ENCODE results near the gene DEFB116. TPM values are rescaled to one million over a fixed set of nuclear protein-coding genes. Genes with fewer than 3 reads are reported as not detected.
"Not testable (repeated sequence)": the region's sequence is repeated elsewhere in the genome, so short reads cannot be mapped to it uniquely, and the experiment has no call there.

Gene DEFB116, protein sequence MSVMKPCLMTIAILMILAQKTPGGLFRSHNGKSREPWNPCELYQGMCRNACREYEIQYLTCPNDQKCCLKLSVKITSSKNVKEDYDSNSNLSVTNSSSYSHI
- total RNA-seq = not detected

DNA sequence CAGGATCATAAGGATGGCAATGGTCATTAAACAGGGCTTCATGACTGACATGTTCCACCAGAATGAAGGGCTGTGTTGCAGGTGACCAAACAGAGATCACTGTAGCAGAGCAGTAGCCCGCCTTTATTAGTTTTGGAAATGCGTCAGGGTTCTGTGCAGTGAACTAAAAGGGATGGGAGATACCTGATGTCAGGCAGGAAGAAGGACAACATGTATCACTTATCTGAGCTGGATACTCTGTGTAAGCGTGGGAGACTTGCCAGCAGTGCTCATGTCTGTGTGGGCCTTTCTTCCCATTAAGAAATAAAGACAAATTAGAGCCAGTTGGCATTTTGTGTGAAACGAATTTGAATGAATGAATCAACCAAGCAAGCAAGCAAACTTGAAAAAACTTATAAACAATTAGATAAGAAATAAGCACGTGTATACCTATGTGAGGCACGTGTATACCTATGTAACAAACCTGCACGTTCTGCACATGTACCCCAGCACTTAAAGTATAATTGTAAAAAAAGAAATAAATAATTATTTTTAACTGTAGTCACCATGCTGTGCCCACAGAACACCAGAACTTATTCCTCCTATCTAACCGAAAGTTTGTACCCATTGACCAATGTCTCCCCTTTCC, at the start of gene DEFB116:
Gene DEFB116 (minus strand): TSS at position 51 of the 628 bp plus-strand sequence. CDS start 0 bp downstream, at position 51.
- DNase-seq = no peak
- intact Hi-C loops (cut with micrococcal nuclease) = no loop called here
- ChIA-PET POLR2A (no interaction called here), CTCF (no interaction called here)
- Mint-ChIP-seq H3K4me1 (ENCODE audit: low read depth) (no peaks in the 10 kb centered on the region), H3K4me3 (no peak within 1 kb of the TSS), H3K27ac (no peak within 1 kb of the TSS), H3K36me3 (no peaks in the 10 kb centered on the region), H3K9me3 (no peaks in the 10 kb centered on the region), H3K27me3 (no peaks in the 10 kb centered on the region)

DNA sequence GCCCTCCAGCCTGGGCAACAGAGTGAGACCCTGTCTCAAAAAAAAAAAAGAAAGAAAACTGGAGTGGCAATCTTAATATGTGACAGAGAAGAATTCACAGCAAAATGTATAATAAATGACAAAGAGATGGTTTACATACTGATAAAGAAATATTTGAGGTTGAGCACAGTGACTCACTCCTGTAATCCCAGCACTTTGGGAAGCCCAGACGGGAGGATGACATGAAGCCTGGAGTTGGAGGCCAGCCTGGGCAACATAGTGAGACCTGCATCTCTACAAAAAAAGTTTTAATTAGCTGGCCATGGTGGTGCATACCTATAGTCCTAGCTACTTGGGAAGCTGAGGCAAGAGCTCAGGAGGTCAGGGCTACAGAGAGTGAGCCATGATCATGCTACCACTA, 47.6 kb upstream of the DEFB116 start:
- ChIA-PET POLR2A (no interaction called here), CTCF (no interaction called here)
- H3K27me3 Mint-ChIP-seq = peaks cover 2% of the 10 kb centered on the region
- H3K36me3 Mint-ChIP-seq = no peaks in the 10 kb centered on the region
- H3K4me1 Mint-ChIP-seq (ENCODE audit: low read depth) = no peaks in the 10 kb centered on the region
- H3K27ac Mint-ChIP-seq = no peak overlapping the region
- DNase-seq = no peak
- no peak overlapping the region for H3K4me3 Mint-ChIP-seq
- no peaks in the 10 kb centered on the region for H3K9me3 Mint-ChIP-seq
- intact Hi-C loops (cut with micrococcal nuclease) = no loop called here

DNA sequence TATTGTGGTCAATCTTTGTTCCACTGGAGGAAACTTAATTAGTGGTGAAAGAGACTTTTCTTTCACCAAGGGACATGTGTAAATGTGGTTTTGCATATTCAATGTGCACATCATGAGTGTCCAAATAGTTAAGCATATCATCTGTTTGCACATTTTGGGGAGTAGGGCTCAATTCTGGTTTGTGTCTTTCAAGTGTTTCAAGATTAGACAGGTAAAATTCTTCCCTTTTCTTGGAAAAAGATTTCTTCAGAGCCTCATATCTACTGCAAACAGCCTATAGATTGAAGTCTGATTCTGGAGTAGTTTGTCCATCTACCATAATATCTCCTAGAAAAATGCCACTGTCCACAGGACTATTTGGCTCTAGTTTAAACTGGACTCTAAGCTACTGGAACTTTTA, 33.1 kb upstream of the DEFB116 start:
- H3K27me3 Mint-ChIP-seq = no peaks in the 10 kb centered on the region
- H3K9me3 Mint-ChIP-seq = peaks cover 2% of the 10 kb centered on the region
- POLR2A ChIA-PET = no interaction called here
- no peak overlapping the region for H3K4me3 Mint-ChIP-seq
- no peak overlapping the region for H3K27ac Mint-ChIP-seq
- H3K4me1 Mint-ChIP-seq (ENCODE audit: low read depth) = no peaks in the 10 kb centered on the region
- H3K36me3 Mint-ChIP-seq = no peaks in the 10 kb centered on the region
- DNase-seq = no peak
- CTCF ChIA-PET = interaction anchor here (0.9 kb wide), 1 partner anchor 162 kb away, joined by 3 read pairs; no protein-coding TSS in a partner anchor
- intact Hi-C loops (cut with micrococcal nuclease) = no loop called here

DNA sequence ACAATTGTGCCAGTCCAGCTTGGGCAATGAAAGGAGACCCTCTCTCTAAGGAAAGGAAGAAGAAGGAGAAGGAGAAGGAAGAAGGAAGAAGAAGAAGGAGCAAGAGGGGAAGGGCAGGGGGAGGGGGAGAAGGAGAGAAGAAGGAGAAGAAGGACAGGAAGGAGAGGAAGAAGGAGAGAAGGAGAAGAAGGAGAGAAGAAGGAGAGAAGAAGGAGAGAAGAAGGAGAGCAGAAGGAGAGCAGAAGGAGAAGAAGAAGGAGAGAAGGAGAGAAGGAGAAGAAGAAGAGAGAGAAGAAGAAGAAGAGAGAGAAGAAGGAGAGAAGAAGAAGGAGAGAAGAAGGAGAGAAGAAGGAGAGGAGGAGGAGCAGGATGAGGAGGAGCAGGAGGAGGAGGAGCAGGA, 22.5 kb upstream of the DEFB116 start:
- no peaks in the 10 kb centered on the region for H3K4me1 Mint-ChIP-seq (ENCODE audit: low read depth)
- H3K27ac Mint-ChIP-seq = no peak overlapping the region
- intact Hi-C loops (cut with micrococcal nuclease) = no loop called here
- H3K27me3 Mint-ChIP-seq = no peaks in the 10 kb centered on the region
- CTCF ChIA-PET = no interaction called here
- no peak overlapping the region for H3K4me3 Mint-ChIP-seq
- no peaks in the 10 kb centered on the region for H3K36me3 Mint-ChIP-seq
- POLR2A ChIA-PET = no interaction called here
- H3K9me3 Mint-ChIP-seq = no peaks in the 10 kb centered on the region
- DNase-seq = no peak

DNA sequence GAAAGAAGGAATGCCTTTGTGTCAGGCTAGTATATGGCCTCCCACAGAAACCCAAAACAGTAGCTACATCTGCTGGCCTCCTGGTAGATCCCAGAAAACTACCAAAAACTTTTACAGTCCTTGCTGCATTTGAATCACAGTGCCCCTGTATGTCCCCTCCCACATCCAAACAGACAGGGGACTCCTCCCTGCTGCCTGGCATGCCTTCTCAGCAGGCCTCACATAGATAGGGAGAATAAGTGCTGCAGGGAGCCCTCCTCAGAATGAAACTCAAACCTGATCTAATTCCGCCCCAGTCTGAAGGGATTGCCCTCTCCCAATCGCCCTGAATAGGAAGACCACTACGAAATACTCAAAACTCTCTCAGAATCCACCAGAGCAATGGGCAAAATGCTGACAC, 14.1 kb upstream of the DEFB116 start:
- Mint-ChIP-seq H3K4me1 (ENCODE audit: low read depth) (no peaks in the 10 kb centered on the region), H3K9me3 (peaks cover 18% of the 10 kb centered on the region), H3K27ac (no peak overlapping the region), H3K36me3 (peaks cover 1% of the 10 kb centered on the region), H3K4me3 (no peak overlapping the region), H3K27me3 (peaks cover 4% of the 10 kb centered on the region)
- DNase-seq = no peak
- intact Hi-C loops (cut with micrococcal nuclease) = no loop called here
- CTCF ChIA-PET = no interaction called here
- POLR2A ChIA-PET = no interaction called here

DNA sequence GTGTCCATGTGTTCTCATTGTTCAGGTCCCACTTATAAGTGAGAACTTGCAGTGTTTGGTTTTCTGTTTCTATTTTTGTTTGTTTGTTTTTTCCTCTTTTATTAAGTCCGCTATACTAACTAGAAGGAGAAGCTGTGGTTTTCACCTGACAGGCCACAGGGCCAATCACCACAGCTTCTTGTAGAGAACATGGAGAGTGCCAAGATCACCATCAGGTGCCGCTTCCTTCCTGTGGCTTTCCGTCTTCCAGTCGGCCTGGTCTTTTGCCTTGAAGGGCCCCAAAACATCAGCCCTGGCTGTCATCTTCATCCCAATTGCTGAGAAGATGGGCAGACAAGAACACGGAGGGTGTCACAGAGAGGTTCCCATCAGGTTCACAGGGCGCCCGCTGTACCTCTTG, 23.4 kb downstream of the DEFB116 start:
- intact Hi-C loops (cut with micrococcal nuclease); DNase-seq; H3K4me3 Mint-ChIP-seq; H3K36me3 Mint-ChIP-seq; CTCF ChIA-PET; H3K4me1 Mint-ChIP-seq (ENCODE audit: low read depth); H3K27me3 Mint-ChIP-seq; POLR2A ChIA-PET; H3K27ac Mint-ChIP-seq: not testable (repeated sequence)
- H3K9me3 Mint-ChIP-seq = peaks cover 12% of the 10 kb centered on the region

- no peak for DNase-seq
- intact Hi-C loops (cut with micrococcal nuclease) = no loop called here
- peaks cover 8% of the 10 kb centered on the region for H3K9me3 Mint-ChIP-seq
- H3K4me3 Mint-ChIP-seq = no peak overlapping the region
- ChIA-PET POLR2A (no interaction called here), CTCF (no interaction called here)
- H3K27me3 Mint-ChIP-seq = no peaks in the 10 kb centered on the region
- H3K27ac Mint-ChIP-seq = no peak overlapping the region
- H3K4me1 Mint-ChIP-seq (ENCODE audit: low read depth) = no peaks in the 10 kb centered on the region
- no peaks in the 10 kb centered on the region for H3K36me3 Mint-ChIP-seq
These were observed 30.2 kb downstream of the DEFB116 start for GRCh38 chr20:31278178-31278577.

GRCh38 chr20:31274441-31274840, 33.9 kb downstream of the DEFB116 start:
- DNase-seq = no peak
- POLR2A ChIA-PET = no interaction called here
- peaks cover 40% of the 10 kb centered on the region for H3K9me3 Mint-ChIP-seq
- H3K27me3 Mint-ChIP-seq = no peaks in the 10 kb centered on the region
- no peaks in the 10 kb centered on the region for H3K36me3 Mint-ChIP-seq
- CTCF ChIA-PET = no interaction called here
- no peak overlapping the region for H3K27ac Mint-ChIP-seq
- no peak overlapping the region for H3K4me3 Mint-ChIP-seq
- H3K4me1 Mint-ChIP-seq (ENCODE audit: low read depth) = no peaks in the 10 kb centered on the region
- intact Hi-C loops (cut with micrococcal nuclease) = no loop called here

DNA sequence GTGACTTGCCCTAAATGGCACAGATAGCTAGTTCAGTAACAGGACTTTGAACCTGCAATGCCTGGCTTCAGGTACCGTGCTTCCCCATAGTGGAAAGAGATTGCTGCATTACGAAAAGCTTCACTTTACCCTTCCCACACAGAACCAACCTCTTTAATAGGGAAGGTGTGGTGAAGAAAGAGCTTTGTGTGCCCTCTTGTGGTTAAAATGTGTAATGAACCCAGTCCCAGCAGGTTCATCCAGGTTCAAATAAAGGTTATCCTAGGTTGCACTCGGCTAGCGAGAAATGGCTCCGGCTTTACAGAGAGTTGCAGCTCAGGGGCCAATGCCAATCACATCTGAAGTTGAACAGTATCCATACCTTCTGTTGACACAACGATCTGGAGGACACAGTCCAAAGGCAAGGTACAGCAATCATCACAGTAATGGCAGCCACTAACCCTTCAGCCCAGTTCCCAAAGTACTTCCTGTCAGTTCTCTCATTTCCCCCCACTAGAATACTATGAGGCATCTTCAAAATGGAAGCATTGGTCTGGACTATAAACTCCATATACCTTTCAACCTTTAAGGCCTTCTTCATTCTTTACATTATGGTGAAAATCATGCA, 48.0 kb downstream of the DEFB116 start:
- ChIA-PET POLR2A (no interaction called here), CTCF (interaction anchor here (0.8 to 1.5 kb wide), 5 partner anchors 10 to 1726 kb away, joined by 3 to 5 read pairs (median 3); no protein-coding TSS in a partner anchor)
- Mint-ChIP-seq H3K4me1 (ENCODE audit: low read depth) (no peaks in the 10 kb centered on the region), H3K36me3 (no peaks in the 10 kb centered on the region), H3K27me3 (no peaks in the 10 kb centered on the region), H3K4me3 (no peak overlapping the region), H3K9me3 (peaks cover 12% of the 10 kb centered on the region), H3K27ac (no peak overlapping the region)
- intact Hi-C loops (cut with micrococcal nuclease) = loop anchor here (10.0 kb wide), 1 partner anchor 1816 kb away; no protein-coding TSS in a partner anchor
- DNase-seq = no peak

- intact Hi-C loops (cut with micrococcal nuclease) = no loop called here
- H3K27ac Mint-ChIP-seq = no peak within 1 kb of the TSS
- H3K4me1 Mint-ChIP-seq (ENCODE audit: low read depth) = no peaks in the 10 kb centered on the region
- H3K27me3 Mint-ChIP-seq = no peaks in the 10 kb centered on the region
- DNase-seq = no peak
- H3K36me3 Mint-ChIP-seq = no peaks in the 10 kb centered on the region
- no peak within 1 kb of the TSS for H3K4me3 Mint-ChIP-seq
- peaks cover 3% of the 10 kb centered on the region for H3K9me3 Mint-ChIP-seq
- POLR2A ChIA-PET = no interaction called here
- CTCF ChIA-PET = no interaction called here
These were observed 51.0 kb downstream of the DEFB116 start, which contains the start of gene DEFB115 for GRCh38 chr20:31257364-31257763. DEFB115 (plus strand) TSS chr20:31257664; CDS start chr20:31257664, 0 bp downstream.

- no peak overlapping the region for H3K4me3 Mint-ChIP-seq
- peaks cover 3% of the 10 kb centered on the region for H3K9me3 Mint-ChIP-seq
- POLR2A ChIA-PET = no interaction called here
- H3K36me3 Mint-ChIP-seq = no peaks in the 10 kb centered on the region
- CTCF ChIA-PET = no interaction called here
- intact Hi-C loops (cut with micrococcal nuclease) = no loop called here
- DNase-seq = no peak
- H3K27me3 Mint-ChIP-seq = no peaks in the 10 kb centered on the region
- no peak overlapping the region for H3K27ac Mint-ChIP-seq
- H3K4me1 Mint-ChIP-seq (ENCODE audit: low read depth) = no peaks in the 10 kb centered on the region
These were observed 51.4 kb downstream of the DEFB116 start for GRCh38 chr20:31256959-31257358.

Data from activated CD4-positive, alpha-beta memory T cell treated with anti-CD3 and anti-CD28 coated beads for 36 hours (primary cell).